ENCODE measurements around the gene TRIM41. TPM values are rescaled to one million over a fixed set of nuclear protein-coding genes. Genes with fewer than 3 reads are reported as not detected.

TRIM41 gene
- total and polyA plus RNA-seq, 2 of the 13 experiments (the other 11 are each of a cell fraction or from before 2014, with no cell fraction given) = 10.2 to 16.7 TPM

DNA sequence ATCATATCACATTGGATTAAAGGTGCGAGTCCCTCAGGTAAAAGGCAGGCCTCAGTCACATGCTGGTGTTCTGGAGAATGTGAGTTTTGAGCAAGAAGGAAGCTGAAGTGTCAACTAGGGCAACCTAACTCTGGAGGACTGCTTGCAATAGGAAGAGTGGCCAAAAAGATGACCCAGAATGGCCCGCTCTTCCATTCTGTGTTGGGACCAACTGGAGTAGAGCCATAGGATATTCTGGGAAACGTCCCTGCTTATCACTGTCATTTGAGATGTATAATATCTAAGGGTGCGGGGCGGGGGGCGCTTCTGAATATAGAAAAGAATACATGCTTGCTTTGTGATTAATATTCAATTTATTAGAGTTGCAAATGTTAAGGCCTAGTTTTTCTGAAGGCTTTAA, 11.0 kb upstream of the TRIM41 start:
- H3K4me2 ChIP-seq (ENCODE audit: low read depth, low read length) = no peak overlapping the region
- ATAC-seq = no peak
- H3K79me2 ChIP-seq (ENCODE audit: insufficient read depth, low read length) = no peaks in the 10 kb centered on the region
- no peak overlapping the region for H3K9ac ChIP-seq (ENCODE audit: insufficient read depth, low read depth, low read length)
- H4K20me1 ChIP-seq (ENCODE audit: insufficient read depth, low read length) = no peaks in the 10 kb centered on the region
- no peak for FAIRE-seq
- TF ChIP-seq MAFG (CRISPR knock-in tag; IDR thresholded peaks at IDR 0.05) = no peak
- 56% methylated on average over 6 of the region's 6 CpGs for WGBS (ENCODE audit: low lambda C conversion rate)
- no peak overlapping the region for H2AFZ ChIP-seq (ENCODE audit: low read length)
- H3K4me3 ChIP-seq (replicated peaks in 1 of 3; ENCODE audit: insufficient read depth in 1 of 3, low read depth in 2 of 3, low read length in 3 of 3) = no peak overlapping the region
- no peaks in the 10 kb centered on the region for H3K9me3 ChIP-seq (ENCODE audit: low read length)
- no peak for DNase-seq (ENCODE audit: low spot score)
- peaks cover 7% of the 10 kb centered on the region; the same call in 1 of the 2 replicates for H3K4me1 ChIP-seq (ENCODE audit: insufficient read depth, low read length)
- no peak overlapping the region for H3K27ac ChIP-seq (ENCODE audit: extremely low read length, insufficient read depth, low read length)
- no TSS peak for BruUV-seq (replicated peaks)
- CTCF ChIA-PET (ENCODE audit: low intra/inter-chr PET ratio, low total read pairs) = no interaction called here
- in situ Hi-C loops (cut with HindIII; ENCODE audit: extremely low pct_ligation_motif_present, low pct_unique_long_range_greater_than_20kb) = no loop called here
- POLR2A ChIA-PET = no interaction called here
- no peaks in the 10 kb centered on the region for H3K36me3 ChIP-seq (replicated peaks in 1 of 2; ENCODE audit: control insufficient read depth in 1 of 2, insufficient read depth in 2 of 2, low read length in 2 of 2)
- H3K27me3 ChIP-seq (ENCODE audit: control insufficient read depth in 1 of 2, insufficient read depth in 2 of 2, low read length in 2 of 2) = peaks cover 0 to 2% of the 10 kb centered on the region in 2 experiments; a peak in 1 of 5 replicates
- intact Hi-C loops (cut with micrococcal nuclease; ENCODE audit: unreplicated experiment) = no loop called here

DNA sequence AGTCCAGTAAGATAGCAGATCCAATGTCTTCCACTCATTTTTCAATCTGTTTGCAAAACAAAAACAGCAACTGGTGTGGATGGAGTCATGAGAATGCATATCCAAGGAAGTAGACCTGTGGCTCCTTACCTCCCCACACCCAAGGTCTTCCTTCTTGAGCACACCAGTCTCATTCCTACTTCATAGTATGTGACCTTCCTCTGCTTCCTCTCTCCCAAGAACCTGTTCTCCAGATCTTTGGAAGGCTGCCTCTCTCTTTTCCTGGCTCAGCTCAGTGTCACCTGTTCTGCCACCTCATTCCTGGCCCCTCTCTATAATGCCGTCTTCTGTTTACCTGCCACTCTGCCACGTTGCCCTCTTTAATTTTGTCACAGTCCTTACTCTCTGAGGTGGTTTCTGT, 10.1 kb upstream of the TRIM41 start:
- in situ Hi-C loops (cut with HindIII; ENCODE audit: extremely low pct_ligation_motif_present, low pct_unique_long_range_greater_than_20kb) (no loop called here), intact Hi-C loops (cut with micrococcal nuclease; ENCODE audit: unreplicated experiment) (no loop called here)
- DNase-seq (ENCODE audit: low spot score) (no peak), FAIRE-seq (no peak), ATAC-seq (no peak)
- Histone ChIP-seq H3K36me3 (replicated peaks in 1 of 2; ENCODE audit: control insufficient read depth in 1 of 2, insufficient read depth in 2 of 2, low read length in 2 of 2) (no peaks in the 10 kb centered on the region), H2AFZ (ENCODE audit: low read length) (no peak overlapping the region), H3K4me2 (ENCODE audit: low read depth, low read length) (no peak overlapping the region), H3K4me1 (ENCODE audit: insufficient read depth, low read length) (peaks cover 12% of the 10 kb centered on the region; the same call in 1 of the 2 replicates), H3K79me2 (ENCODE audit: insufficient read depth, low read length) (no peaks in the 10 kb centered on the region), H4K20me1 (ENCODE audit: insufficient read depth, low read length) (no peaks in the 10 kb centered on the region), H3K27ac (ENCODE audit: extremely low read length, insufficient read depth, low read length) (no peak overlapping the region), H3K27me3 (ENCODE audit: control insufficient read depth in 1 of 2, insufficient read depth in 2 of 2, low read length in 2 of 2) (peaks cover 0 to 2% of the 10 kb centered on the region in 2 experiments; a peak in 1 of 5 replicates), H3K4me3 (replicated peaks in 1 of 3; ENCODE audit: insufficient read depth in 1 of 3, low read depth in 2 of 3, low read length in 3 of 3) (no peak overlapping the region), H3K9me3 (ENCODE audit: low read length) (no peaks in the 10 kb centered on the region), H3K9ac (ENCODE audit: insufficient read depth, low read depth, low read length) (no peak overlapping the region)
- POLR2A ChIA-PET = no interaction called here
- no peak for TF ChIP-seq MAF1 (CRISPR knock-in tag; IDR thresholded peaks at IDR 0.05; ENCODE audit: borderline replicate concordance)
- no peak for TF ChIP-seq ZNF616 (CRISPR knock-in tag; IDR thresholded peaks at IDR 0.05; ENCODE audit: low read depth)
- TF ChIP-seq, protein P1, sequence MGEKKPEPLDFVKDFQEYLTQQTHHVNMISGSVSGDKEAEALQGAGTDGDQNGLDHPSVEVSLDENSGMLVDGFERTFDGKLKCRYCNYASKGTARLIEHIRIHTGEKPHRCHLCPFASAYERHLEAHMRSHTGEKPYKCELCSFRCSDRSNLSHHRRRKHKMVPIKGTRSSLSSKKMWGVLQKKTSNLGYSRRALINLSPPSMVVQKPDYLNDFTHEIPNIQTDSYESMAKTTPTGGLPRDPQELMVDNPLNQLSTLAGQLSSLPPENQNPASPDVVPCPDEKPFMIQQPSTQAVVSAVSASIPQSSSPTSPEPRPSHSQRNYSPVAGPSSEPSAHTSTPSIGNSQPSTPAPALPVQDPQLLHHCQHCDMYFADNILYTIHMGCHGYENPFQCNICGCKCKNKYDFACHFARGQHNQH (CRISPR knock-in tag; IDR thresholded peaks at IDR 0.05) = no peak
- TF ChIP-seq, protein P2, sequence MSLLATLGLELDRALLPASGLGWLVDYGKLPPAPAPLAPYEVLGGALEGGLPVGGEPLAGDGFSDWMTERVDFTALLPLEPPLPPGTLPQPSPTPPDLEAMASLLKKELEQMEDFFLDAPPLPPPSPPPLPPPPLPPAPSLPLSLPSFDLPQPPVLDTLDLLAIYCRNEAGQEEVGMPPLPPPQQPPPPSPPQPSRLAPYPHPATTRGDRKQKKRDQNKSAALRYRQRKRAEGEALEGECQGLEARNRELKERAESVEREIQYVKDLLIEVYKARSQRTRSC (CRISPR knock-in tag; IDR thresholded peaks at IDR 0.05; ENCODE audit: low read depth) = no peak
- no peak for TF ChIP-seq CREM (IDR thresholded peaks at IDR 0.05)
- TF ChIP-seq CREM (CRISPR knock-in tag; IDR thresholded peaks at IDR 0.05) = no peak
- TF ChIP-seq ZNF232 (CRISPR knock-in tag; IDR thresholded peaks at IDR 0.05; ENCODE audit: borderline replicate concordance) = no peak
- no peak for TF ChIP-seq LCORL (IDR thresholded peaks at IDR 0.05)
- TF ChIP-seq LCORL (CRISPR knock-in tag; IDR thresholded peaks at IDR 0.05) = no peak
- TF ChIP-seq, protein P3, sequence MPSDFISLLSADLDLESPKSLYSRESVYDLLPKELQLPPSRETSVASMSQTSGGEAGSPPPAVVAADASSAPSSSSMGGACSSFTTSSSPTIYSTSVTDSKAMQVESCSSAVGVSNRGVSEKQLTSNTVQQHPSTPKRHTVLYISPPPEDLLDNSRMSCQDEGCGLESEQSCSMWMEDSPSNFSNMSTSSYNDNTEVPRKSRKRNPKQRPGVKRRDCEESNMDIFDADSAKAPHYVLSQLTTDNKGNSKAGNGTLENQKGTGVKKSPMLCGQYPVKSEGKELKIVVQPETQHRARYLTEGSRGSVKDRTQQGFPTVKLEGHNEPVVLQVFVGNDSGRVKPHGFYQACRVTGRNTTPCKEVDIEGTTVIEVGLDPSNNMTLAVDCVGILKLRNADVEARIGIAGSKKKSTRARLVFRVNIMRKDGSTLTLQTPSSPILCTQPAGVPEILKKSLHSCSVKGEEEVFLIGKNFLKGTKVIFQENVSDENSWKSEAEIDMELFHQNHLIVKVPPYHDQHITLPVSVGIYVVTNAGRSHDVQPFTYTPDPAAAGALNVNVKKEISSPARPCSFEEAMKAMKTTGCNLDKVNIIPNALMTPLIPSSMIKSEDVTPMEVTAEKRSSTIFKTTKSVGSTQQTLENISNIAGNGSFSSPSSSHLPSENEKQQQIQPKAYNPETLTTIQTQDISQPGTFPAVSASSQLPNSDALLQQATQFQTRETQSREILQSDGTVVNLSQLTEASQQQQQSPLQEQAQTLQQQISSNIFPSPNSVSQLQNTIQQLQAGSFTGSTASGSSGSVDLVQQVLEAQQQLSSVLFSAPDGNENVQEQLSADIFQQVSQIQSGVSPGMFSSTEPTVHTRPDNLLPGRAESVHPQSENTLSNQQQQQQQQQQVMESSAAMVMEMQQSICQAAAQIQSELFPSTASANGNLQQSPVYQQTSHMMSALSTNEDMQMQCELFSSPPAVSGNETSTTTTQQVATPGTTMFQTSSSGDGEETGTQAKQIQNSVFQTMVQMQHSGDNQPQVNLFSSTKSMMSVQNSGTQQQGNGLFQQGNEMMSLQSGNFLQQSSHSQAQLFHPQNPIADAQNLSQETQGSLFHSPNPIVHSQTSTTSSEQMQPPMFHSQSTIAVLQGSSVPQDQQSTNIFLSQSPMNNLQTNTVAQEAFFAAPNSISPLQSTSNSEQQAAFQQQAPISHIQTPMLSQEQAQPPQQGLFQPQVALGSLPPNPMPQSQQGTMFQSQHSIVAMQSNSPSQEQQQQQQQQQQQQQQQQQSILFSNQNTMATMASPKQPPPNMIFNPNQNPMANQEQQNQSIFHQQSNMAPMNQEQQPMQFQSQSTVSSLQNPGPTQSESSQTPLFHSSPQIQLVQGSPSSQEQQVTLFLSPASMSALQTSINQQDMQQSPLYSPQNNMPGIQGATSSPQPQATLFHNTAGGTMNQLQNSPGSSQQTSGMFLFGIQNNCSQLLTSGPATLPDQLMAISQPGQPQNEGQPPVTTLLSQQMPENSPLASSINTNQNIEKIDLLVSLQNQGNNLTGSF (CRISPR knock-in tag; IDR thresholded peaks at IDR 0.05) = no peak
- TF ChIP-seq ZNF883 (CRISPR knock-in tag; IDR thresholded peaks at IDR 0.05; ENCODE audit: not compliant biosample characterization) = no peak
- CTCF ChIA-PET (ENCODE audit: low intra/inter-chr PET ratio, low total read pairs) = no interaction called here
- BruUV-seq (replicated peaks) = no TSS peak
- 2% methylated on average over 2 of the region's 2 CpGs for WGBS (ENCODE audit: low lambda C conversion rate)
